Astrocyte (in vitro differentiated cells and primary cell): ENCODE measurements around the gene CTBS. TPM values are rescaled to one million over a fixed set of nuclear protein-coding genes. Genes with fewer than 3 reads are reported as not detected.
A peak's percentile ranks its signal among the peaks of the same experiment; 100 is the strongest.

Source experiments
- DNase-seq: peaks from one replicate; pipeline ENCODE4 v3.0.0-alpha.2; 2010; ENCODE audit warnings: low read depth
- FAIRE-seq: peaks from 2 replicates; lab custom pipeline; 2011; peaks lifted over from hg19 to GRCh38; lab: Jason Lieb, UNC
- H2AFZ ChIP-seq: 2 replicates; pipeline ENCODE4 v1.6.0; 2012; ENCODE audit warnings: low read depth, low read length, inconsistent platforms
- H3K27ac ChIP-seq: 2 replicates; pipeline ENCODE4 v1.5.1; 2011; ENCODE audit warnings: low read depth, low read length, inconsistent platforms
- H3K27me3 ChIP-seq: 2 replicates; pipeline ENCODE4 v1.6.0; 2011; ENCODE audit warnings: low read length, inconsistent platforms; ENCODE audit not compliant: insufficient read depth
- H3K36me3 ChIP-seq: 2 replicates; pipeline ENCODE4 v1.5.1; 2011; ENCODE audit warnings: low read length, inconsistent platforms; ENCODE audit not compliant: insufficient read depth
- H3K4me1 ChIP-seq: 2 replicates; pipeline ENCODE4 v1.5.1; 2011; ENCODE audit warnings: low read length, inconsistent platforms; ENCODE audit not compliant: insufficient read depth
- H3K4me2 ChIP-seq: 2 replicates; pipeline ENCODE4 v1.6.0; 2012; ENCODE audit warnings: low read length, inconsistent platforms
- H3K4me3 ChIP-seq: 2 replicates; pipeline ENCODE4 v1.5.1; 2011; ENCODE audit warnings: low read depth, mild to moderate bottlenecking, low read length, inconsistent platforms; ENCODE audit not compliant: insufficient read depth
- H3K79me2 ChIP-seq: 2 replicates; pipeline ENCODE4 v1.6.0; 2012; ENCODE audit warnings: mild to moderate bottlenecking, low read length, inconsistent platforms; ENCODE audit not compliant: insufficient read depth
- H3K9ac ChIP-seq: 2 replicates; pipeline ENCODE4 v1.6.0; 2012; ENCODE audit warnings: mild to moderate bottlenecking, low read length, inconsistent platforms
- H3K9me3 ChIP-seq: 2 replicates; pipeline ENCODE4 v1.5.1; 2012; ENCODE audit warnings: low read depth, mild to moderate bottlenecking, low read length, inconsistent platforms; ENCODE audit not compliant: insufficient read depth
- H4K20me1 ChIP-seq: 2 replicates; pipeline ENCODE4 v1.6.0; 2012; ENCODE audit warnings: low read length, inconsistent platforms; ENCODE audit not compliant: insufficient read depth
- H3K27ac Mint-ChIP-seq: one replicate; pipeline ENCODE4 v1.8.0; 2021; ENCODE audit warnings: mild to moderate bottlenecking, mixed read lengths; ENCODE audit not compliant: unreplicated experiment
- H3K27me3 Mint-ChIP-seq: one replicate; pipeline ENCODE4 v1.8.0; 2021; ENCODE audit warnings: low read depth, mixed read lengths; ENCODE audit not compliant: unreplicated experiment
- H3K36me3 Mint-ChIP-seq: one replicate; pipeline ENCODE4 v1.8.0; 2021; ENCODE audit warnings: low read depth, mixed read lengths; ENCODE audit not compliant: unreplicated experiment
- H3K4me1 Mint-ChIP-seq: one replicate; pipeline ENCODE4 v1.8.0; 2021; ENCODE audit warnings: low read depth, mixed read lengths; ENCODE audit not compliant: unreplicated experiment
- H3K4me3 Mint-ChIP-seq: one replicate; pipeline ENCODE4 v1.8.0; 2021; ENCODE audit warnings: mild to moderate bottlenecking, moderate library complexity, mixed read lengths; ENCODE audit not compliant: unreplicated experiment
- H3K9me3 Mint-ChIP-seq: one replicate; pipeline ENCODE4 v1.8.0; 2021; ENCODE audit warnings: mild to moderate bottlenecking, mixed read lengths; ENCODE audit not compliant: unreplicated experiment
- CTCF ChIP-seq: IDR thresholded peaks from 2 replicates; pipeline ENCODE4 v1.5.1; 2011; ENCODE audit warnings: low read depth, mild to moderate bottlenecking, inconsistent platforms, low read length, moderate library complexity; ENCODE audit not compliant: insufficient read depth
- EZH2 ChIP-seq: IDR thresholded peaks from 2 replicates; pipeline ENCODE4 v1.6.1; 2012; ENCODE audit warnings: mild to moderate bottlenecking, low read length, inconsistent platforms; ENCODE audit not compliant: insufficient read depth
- total RNA-seq: library from RNA; stranded (reverse); gene quantifications from 2 replicates; pipeline ENCODE4 v1.2.1, GENCODE V29; 2021

CTBS gene
- total RNA-seq, 1 donor from 2014 or later = 16.9 TPM

- peaks cover 7% of the 10 kb centered on the region for H3K36me3 Mint-ChIP-seq
Observed at GRCh38 chr1:84502927-84503326, 71.3 kb downstream of the CTBS start.

More at GRCh38 chr1:84502927-84503326, 71.3 kb downstream of the CTBS start:
- Mint-ChIP-seq H3K4me3 (peak overlapping the region; percentile 98), H3K27ac (no peak overlapping the region), H3K9me3 (no peaks in the 10 kb centered on the region), H3K27me3 (no peaks in the 10 kb centered on the region), H3K4me1 (peaks cover 13% of the 10 kb centered on the region)
- FAIRE-seq = no peak
- no peaks in the 10 kb centered on the region for H3K27me3 ChIP-seq
- no peak overlapping the region for H3K27ac ChIP-seq
- H3K79me2 ChIP-seq = peaks cover 86% of the 10 kb centered on the region
- no peak for DNase-seq
- H3K4me3 ChIP-seq = no peak overlapping the region
- no peak overlapping the region for H3K9ac ChIP-seq
- peaks cover 22% of the 10 kb centered on the region for H3K36me3 ChIP-seq
- TF ChIP-seq EZH2 (no peak), CTCF (no peak)
- no peaks in the 10 kb centered on the region for H3K9me3 ChIP-seq
- no peak overlapping the region for H2AFZ ChIP-seq
- peak overlapping the region; percentile 92 for H3K4me2 ChIP-seq
- peaks cover 12% of the 10 kb centered on the region for H3K4me1 ChIP-seq
- H4K20me1 ChIP-seq = peaks cover 59% of the 10 kb centered on the region

Other genes with a start within 250 kb of the CTBS start
- gene DNASE2B, start 176.0 kb downstream of the CTBS start, total RNA-seq = not detected in 2 replicates
- 26.3 and 30.1 TPM in 2 replicates for gene RPF1, start 95.2 kb downstream of the CTBS start, total RNA-seq
- 0.41 and 1.4 TPM in 2 replicates for gene SPATA1, start 68.1 kb downstream of the CTBS start, total RNA-seq
- gene GNG5, start 67.9 kb downstream of the CTBS start, total RNA-seq = 178 and 185 TPM in 2 replicates
- 13.4 and 14.1 TPM in 2 replicates for gene SSX2IP, start 116.0 kb upstream of the CTBS start, total RNA-seq